GM21576 (cell line): Measurements from ENCODE around the gene CXXC1.
"Not testable (repeated sequence)": the region's sequence is repeated elsewhere in the genome, so short reads cannot be mapped to it uniquely, and the experiment has no call there.

Experiments used
- ATAC-seq: cut with Tn5 transposase; IDR thresholded peaks from one replicate; pipeline ENCODE4 v1.9.1; 2021; ENCODE audit warnings: mild to moderate bottlenecking, moderate library complexity; ENCODE audit not compliant: unreplicated experiment

The CXXC1 gene

DNA sequence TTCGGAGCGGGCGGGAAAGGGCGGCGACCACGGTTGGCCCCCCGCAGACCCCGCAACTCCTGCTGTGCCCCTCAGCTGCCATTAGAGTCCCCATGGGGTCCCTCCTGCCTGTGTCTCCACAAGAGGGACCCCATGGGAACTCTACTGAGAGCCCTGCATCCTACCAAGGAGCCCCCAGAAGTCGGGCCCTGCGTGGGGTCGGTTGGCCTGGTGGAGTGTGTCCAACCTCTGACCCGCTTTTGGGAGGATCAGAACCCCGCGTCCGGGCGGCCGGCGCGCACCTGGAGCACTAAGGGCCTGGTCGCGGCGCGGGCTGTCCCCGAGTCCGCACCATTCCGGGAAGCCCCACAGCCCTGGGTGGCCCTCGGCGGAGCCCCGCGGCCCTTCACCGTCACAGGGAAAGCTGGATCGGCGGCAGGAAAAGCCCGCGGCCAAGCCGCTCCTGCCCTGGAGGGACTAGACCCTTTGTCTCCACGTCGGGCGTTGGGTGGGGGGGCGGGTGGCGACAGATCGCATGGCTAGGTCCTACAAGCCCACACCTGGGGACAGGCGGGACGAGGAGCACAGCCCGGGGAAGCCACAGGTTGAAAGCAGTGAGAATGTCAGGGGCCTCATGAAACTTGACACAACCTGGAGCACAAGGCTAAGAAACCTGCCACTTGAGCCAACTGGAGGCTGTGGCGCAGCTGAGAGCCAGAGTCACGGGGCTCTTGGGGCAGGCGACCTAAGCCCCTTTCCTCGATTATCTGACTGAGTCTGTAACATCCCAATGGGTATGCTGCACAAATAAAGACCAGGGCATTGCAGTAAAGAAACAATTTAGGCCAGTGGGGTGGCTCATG is 11.2 kb upstream of the CXXC1 start:
- no peak for ATAC-seq

- peak; percentile 99 for ATAC-seq
These were observed 10.3 kb upstream of the CXXC1 start for GRCh38 chr18:50297621-50298442.

DNA sequence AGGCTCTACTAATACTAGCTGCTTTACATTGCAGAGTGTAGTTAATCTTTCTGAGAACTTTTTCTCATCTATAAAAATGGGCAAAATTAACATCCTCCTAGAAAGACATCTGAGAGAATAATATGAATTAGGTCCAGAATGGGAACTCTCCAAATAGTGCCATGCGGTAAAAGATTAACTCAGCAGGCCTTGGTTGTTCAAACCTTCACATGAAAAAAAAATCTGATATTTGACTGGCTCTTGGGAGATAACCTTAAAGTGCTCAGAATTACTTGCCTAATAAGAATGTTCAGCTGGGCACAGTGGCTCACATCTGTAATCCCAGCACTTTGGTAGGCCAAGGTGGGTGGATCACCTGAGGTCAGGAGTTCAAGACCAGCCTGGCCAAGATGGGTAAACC is 5.5 kb upstream of the CXXC1 start:
- no peak for ATAC-seq

DNA sequence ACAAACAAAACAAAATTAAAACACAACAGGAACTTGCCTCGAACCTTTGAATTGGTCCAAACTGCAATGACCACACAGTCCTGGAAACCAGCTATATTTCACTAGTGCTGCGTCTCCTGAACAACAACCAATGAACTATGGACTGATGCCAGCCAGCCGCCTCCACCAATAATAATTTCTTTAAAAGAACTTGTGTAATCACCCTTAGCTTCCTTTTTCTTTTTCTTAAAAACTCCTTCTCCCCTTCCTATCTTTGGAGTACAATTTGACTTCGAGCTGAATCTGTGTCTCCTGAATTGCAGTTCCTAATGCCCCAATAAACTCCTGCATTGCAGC is 1.6 kb upstream of the CXXC1 start:
- no peak for ATAC-seq

GRCh38 chr18:50288348-50289107 is 1.0 kb upstream of the CXXC1 start:
- not testable (repeated sequence) for ATAC-seq

- ATAC-seq, result no peak
These were observed 458 bp downstream of the CXXC1 start for GRCh38 chr18:50287028-50287440.

DNA sequence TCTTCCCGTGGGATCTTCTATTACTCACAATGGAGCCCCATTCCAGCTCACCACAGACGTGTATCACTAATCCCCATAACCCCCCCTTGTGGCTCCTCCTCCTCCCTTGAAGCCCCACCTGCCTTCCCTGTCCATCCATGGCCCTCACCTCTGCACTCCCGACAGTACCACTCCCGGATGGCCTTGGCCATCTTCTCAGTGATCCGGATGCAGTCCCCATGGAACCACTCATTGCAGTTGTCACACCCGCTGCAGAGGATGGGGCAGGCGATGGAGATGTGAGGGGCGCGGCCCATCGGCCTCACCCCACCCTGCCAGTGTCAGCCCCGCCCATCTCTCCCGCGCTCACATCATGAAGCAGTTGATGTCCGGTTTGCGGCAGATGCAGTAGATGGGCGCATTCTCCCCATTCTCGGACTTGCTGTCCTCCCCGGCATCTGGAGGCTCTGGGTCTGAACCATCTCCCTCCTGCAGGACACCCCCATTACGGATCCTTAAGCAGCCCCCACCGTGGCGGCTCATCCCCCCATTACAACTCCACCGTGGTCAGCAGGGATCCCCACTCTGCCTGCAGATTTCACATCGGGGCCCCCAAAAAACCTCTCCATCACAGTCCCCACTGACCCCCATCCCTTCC is 983 bp downstream of the CXXC1 start:
- ATAC-seq, result no peak

- no peak for ATAC-seq
These were observed 1.7 kb downstream of the CXXC1 start for GRCh38 chr18:50285631-50286321.

DNA sequence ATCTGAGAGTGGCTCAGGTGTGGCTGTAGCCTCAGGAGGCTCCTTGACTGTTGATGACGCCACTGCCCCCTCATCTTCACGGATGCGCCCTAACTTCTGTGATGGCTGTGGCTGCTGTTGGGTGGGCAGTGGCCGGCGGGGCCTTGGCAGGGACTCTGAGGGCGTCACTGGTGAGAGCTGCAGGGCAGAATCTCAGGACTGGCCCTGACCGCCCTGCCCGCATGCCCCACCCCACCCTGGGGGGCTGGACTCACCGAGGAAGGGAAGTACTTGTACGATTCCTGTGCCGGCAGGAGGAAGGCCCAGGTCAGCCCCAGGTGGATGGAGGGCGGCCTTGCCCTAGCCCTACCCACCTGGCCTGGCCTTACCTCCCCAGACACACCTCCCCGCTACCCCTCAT is 2.4 kb downstream of the CXXC1 start:
- ATAC-seq, result no peak

GRCh38 chr18:50284255-50284885 is 3.1 kb downstream of the CXXC1 start:
- ATAC-seq, result no peak

GRCh38 chr18:50283469-50284209 is 3.9 kb downstream of the CXXC1 start:
- ATAC-seq, result no peak

DNA sequence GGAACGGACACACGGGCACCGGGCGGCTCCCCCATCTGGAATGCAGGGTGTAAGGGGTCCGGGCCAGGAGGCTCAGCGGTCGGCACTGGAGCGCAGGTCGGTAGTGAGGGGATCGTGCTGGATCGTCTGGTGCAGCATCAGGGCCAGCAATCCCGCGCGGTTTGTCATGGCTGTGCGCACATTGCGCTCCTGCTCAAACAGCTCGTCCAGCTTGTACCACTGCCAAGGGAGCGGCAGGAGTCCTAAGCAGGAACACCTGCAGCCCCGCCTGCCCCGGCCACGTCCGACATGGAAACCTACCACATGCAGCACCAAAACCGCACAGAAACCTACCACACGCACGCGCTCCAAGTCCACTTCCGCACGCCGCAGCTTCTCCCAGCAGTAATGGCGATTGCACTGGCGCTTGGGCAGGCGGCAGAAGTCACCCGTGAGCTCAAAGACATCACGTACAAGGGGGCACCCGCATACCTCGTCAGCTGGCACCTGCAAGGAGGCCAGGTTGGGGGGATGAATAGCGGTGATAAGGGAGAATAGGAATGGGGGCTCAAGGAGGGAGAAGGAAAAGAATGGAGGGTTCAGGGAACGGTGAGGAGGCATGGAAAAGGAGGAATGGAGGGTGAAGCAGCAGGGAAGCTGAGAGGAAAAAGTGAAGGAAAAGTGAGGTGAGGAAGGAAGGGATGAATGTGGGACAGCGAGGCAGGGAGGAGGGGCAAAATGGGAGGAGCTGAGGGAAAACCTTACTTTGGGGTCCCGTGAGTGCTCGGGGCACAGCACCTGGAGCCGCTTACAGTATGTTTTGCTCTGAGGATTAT is 4.8 kb downstream of the CXXC1 start:
- no peak for ATAC-seq

DNA sequence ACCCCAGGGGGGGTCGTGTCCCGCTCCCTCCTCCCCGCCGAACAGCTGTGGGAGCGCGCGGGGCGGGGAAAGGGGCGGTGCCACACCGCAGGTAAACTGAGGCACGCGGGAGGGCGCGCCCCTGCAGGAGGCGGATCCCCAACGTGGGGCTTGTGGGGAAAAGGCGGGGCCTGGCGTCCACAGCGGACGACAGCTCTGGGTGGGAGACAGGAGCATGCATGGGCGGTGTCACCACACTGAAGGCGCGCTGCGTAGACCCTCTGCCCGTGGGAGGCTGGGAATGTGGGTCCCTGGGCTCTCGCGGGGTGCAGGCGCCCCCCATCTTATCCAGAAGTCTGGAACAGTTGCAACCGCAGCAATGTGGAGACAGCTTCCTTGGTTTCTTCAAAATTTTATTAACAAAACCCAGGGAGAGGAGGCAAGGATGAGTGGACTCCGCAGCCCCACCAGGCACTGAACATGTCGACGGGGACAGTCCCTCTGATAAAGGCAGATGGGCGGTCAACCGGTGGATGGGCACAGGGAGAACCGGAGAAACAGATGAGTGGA is 5.4 kb downstream of the CXXC1 start:
- no peak for ATAC-seq

DNA sequence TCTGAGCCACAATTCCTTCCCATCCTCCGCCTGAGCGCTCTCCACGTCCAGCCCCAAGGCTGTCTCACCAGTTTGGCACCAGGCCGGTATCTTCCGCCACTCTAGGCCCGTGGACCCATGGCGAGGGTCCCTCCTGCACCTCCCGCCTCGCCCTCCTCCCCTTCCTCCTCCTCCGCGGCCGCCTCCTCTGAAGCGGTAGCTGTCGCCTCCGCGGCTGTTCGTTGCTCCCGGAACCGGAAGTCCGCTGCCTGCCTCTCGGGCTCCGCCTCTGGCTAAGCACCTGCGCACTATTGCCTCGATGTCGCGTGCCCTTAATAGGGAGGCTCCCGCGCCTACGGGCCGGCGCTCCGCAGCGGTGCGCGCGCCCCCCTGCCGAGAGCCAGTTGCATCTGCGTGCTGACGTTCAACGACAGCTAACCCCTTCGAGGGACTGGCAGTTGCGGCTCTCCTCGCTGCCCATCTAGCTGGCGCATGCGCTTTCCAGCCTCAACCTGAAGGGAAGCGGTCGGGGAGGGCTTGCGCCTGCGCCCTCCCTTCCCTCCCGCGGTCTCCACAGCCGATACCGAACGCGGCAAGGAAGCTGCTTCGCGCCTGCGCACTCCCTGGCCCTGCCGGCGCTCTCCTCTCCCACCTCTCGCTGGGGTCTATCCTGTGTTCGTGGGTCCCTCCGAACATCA is 6.1 kb downstream of the CXXC1 start, which contains the start of gene MBD1:
MBD1 (minus strand) TSS at position 229 of the 677 bp plus-strand sequence. CDS start 1,531 bp downstream, outside the sequence.
- ATAC-seq, result peak; percentile 86

DNA sequence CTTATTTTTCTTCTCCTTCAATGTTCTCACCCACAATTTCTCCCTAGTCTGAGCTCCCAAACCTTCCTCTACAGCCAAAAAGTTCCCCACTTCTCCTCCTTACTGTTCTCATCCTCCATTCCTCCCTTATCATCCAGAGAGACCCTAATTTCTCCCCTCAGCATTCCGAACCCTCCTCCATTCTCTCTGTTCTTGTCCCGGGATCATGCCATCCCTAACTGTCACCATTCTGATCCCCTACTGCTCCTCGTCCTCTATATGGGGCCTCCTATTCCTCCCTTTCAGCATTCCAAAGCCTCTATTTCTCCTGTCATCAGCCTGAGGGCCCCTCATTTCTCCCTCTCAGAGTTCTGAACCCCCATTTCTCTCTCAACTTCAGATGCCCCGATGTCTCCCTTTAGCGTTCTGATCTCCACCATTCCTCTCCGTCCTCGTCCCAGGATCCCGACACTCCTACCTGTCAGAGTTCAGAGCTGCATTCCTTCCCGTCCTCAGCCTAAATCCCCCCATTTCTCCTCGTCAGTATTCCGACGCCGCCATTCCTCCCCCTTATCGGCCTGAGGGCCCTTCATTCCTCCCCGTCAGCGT is 6.7 kb downstream of the CXXC1 start:
- ATAC-seq, result no peak

DNA sequence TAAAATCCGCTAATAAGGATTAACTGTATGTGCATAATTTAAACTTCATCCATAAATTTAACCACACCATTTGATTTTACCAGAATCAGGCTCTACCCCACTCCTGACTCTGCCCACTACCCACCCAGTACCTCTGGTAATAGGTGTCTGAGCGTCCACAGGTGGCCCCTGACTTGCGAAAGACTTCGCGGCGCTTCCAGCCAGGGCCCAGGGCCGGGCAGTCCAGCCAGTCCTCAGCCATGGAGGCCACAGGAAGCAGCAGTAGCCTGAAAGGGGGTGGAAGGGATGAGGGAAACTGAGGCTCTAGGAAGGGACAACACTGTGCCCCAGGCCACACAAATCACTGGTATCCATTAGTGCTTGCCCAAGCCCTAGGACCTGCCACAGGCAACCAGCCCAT is 7.7 kb downstream of the CXXC1 start:
- ATAC-seq, result no peak

DNA sequence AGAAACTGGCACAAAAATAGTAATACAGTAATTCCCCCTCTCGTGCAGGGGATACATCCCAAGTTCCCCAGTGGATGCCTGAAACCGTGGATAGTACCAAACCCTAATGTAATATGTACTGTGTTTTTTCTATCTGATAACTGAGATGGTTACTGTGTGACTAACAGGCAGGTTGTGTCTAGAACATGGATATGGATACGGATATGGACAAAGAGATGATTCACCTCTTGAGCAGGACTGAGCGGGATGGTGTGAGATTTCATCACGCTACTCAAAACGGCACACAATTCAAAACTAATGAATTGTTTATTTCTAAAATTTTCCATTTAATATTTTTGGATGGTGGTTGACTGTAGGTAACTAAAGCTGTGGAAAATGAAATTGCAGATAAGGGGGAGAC is 9.6 kb downstream of the CXXC1 start:
- no peak for ATAC-seq
